ENCODE results near the gene PCP4L1. TPM values are rescaled to one million over a fixed set of nuclear protein-coding genes. Genes with fewer than 3 reads are reported as not detected.

The PCP4L1 gene
- 1 to 10 TPM in 1 of 4 donors, under 1 TPM in 1, not detected in 2; 0.42 to 1.2 TPM for total RNA-seq

- peak within 1 kb of the TSS; percentile 8 to 46 (median 43) for H3K4me3 ChIP-seq
- H3K4me1 ChIP-seq: peaks cover 0 to 14% (median 8%) of the 10 kb centered on the region in 4 donors
- H3K9me3 ChIP-seq: peaks cover 0 to 20% (median 0%) of the 10 kb centered on the region in 4 donors
- no peak for DNase-seq (ENCODE audit: low spot score in 2 of 2)
- no peaks in the 10 kb centered on the region for H3K36me3 ChIP-seq
- H3K27me3 ChIP-seq: peaks cover 0 to 43% of the 10 kb centered on the region in 2 donors
- TF ChIP-seq, protein P1, sequence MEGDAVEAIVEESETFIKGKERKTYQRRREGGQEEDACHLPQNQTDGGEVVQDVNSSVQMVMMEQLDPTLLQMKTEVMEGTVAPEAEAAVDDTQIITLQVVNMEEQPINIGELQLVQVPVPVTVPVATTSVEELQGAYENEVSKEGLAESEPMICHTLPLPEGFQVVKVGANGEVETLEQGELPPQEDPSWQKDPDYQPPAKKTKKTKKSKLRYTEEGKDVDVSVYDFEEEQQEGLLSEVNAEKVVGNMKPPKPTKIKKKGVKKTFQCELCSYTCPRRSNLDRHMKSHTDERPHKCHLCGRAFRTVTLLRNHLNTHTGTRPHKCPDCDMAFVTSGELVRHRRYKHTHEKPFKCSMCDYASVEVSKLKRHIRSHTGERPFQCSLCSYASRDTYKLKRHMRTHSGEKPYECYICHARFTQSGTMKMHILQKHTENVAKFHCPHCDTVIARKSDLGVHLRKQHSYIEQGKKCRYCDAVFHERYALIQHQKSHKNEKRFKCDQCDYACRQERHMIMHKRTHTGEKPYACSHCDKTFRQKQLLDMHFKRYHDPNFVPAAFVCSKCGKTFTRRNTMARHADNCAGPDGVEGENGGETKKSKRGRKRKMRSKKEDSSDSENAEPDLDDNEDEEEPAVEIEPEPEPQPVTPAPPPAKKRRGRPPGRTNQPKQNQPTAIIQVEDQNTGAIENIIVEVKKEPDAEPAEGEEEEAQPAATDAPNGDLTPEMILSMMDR (IDR thresholded peaks at IDR 0.05): no peak
- no peak for TF ChIP-seq EP300 (IDR thresholded peaks at IDR 0.05)
- no peak for TF ChIP-seq POLR2A (IDR thresholded peaks at IDR 0.05)
- H3K27ac ChIP-seq: no peak within 1 kb of the TSS
- WGBS, 2 donors: 3 to 7% methylated on average over 35 to 38 of the region's 62 CpGs
These were observed at the start of gene PCP4L1 for GRCh38 chr1:161258439-161259344. Gene PCP4L1, plus strand, starts transcription at chr1:161258745. Its CDS starts 230 bp downstream, at chr1:161258975.

DNA sequence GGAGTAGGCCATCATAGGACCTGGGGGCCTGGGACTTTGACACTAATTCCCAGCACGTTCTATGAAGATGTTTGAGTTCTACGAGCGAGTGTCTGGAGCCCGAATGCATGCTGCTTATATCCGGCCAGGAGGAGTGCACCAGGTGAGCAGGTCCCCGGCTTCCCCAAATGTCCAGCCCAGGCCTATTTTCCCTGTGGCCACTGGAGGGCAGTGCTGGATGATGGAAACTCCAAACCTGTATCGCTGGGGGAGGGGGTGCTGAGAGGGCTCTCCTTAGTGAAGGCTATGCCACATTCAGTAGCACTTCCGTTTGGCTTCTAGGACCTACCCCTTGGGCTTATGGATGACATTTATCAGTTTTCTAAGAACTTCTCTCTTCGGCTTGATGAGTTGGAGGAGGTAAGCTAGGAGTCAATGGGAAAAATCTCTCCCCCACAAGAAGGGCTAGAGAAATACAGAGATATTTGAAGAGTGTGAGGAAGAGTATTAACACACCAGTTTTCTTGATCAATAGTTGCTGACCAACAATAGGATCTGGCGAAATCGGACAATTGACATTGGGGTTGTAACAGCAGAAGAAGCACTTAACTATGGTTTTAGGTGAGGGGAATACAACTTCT lies 48.6 kb upstream of the PCP4L1 start:
- Histone ChIP-seq H3K36me3 (peaks cover 0 to 97% (median 25%) of the 10 kb centered on the region in 3 donors), H3K9me3 (no peaks in the 10 kb centered on the region), H3K27ac (peak overlapping the region in 2 of 4 donors; percentile 37 to 54), H3K27me3 (no peaks in the 10 kb centered on the region), H3K4me1 (peaks cover 0 to 35% (median 0%) of the 10 kb centered on the region in 4 donors), H3K4me3 (no peak overlapping the region)
- TF ChIP-seq POLR2A (IDR thresholded peaks at IDR 0.05) (no peak), EP300 (IDR thresholded peaks at IDR 0.05) (peak in 1 of 2 donors; percentile 9)
- TF ChIP-seq, protein P1 (IDR thresholded peaks at IDR 0.05): peak; percentile 83 to 87 (median 85)
- DNase-seq (ENCODE audit: low spot score in 2 of 2): peak in 1 of 2 donors; percentile 72
- 33 to 37% methylated on average over 11 of the region's 11 CpGs for WGBS, 2 donors

GRCh38 chr1:161214369-161214768 lies 44.2 kb upstream of the PCP4L1 start:
- Histone ChIP-seq H3K27me3 (no peaks in the 10 kb centered on the region), H3K27ac (peak overlapping the region in 2 of 4 donors; percentile 40 to 88), H3K4me3 (peak overlapping the region in 1 of 4 donors; percentile 44), H3K9me3 (no peaks in the 10 kb centered on the region), H3K4me1 (peaks cover 0 to 18% (median 7%) of the 10 kb centered on the region in 4 donors), H3K36me3 (peaks cover 0 to 60% (median 25%) of the 10 kb centered on the region in 3 donors)
- WGBS, 2 donors: 80 to 85% methylated on average over 9 of the region's 9 CpGs
- no peak for DNase-seq (ENCODE audit: low spot score in 2 of 2)
- TF ChIP-seq, protein P1 (IDR thresholded peaks at IDR 0.05): no peak
- TF ChIP-seq EP300 (IDR thresholded peaks at IDR 0.05): peak in 1 of 2 donors; percentile 16

- no peaks in the 10 kb centered on the region for H3K9me3 ChIP-seq
- whole genome bisulfite sequencing, 2 donors: 73 to 82% methylated on average over 10 of the region's 10 CpGs
- peak; percentile 9 to 36 for TF ChIP-seq POLR2A (IDR thresholded peaks at IDR 0.05)
- TF ChIP-seq EP300 (IDR thresholded peaks at IDR 0.05): peak in 1 of 2 donors; percentile 60
- TF ChIP-seq, protein P1 (IDR thresholded peaks at IDR 0.05): no peak
- peaks cover 0 to 13% (median 6%) of the 10 kb centered on the region in 4 donors for H3K4me1 ChIP-seq
- H3K4me3 ChIP-seq: peak within 1 kb of the TSS in 3 of 4 donors; percentile 8 to 44 (median 9)
- no peaks in the 10 kb centered on the region for H3K27me3 ChIP-seq
- DNase-seq (ENCODE audit: low spot score in 2 of 2): peak in 1 of 2 donors; percentile 53
- peaks cover 0 to 55% (median 25%) of the 10 kb centered on the region in 3 donors for H3K36me3 ChIP-seq
- peak within 1 kb of the TSS in 3 of 4 donors; percentile 5 to 88 (median 83) for H3K27ac ChIP-seq
These were observed 43.5 kb upstream of the PCP4L1 start, which contains the start of gene FCER1G for GRCh38 chr1:161215076-161215475. Gene FCER1G, plus strand, starts transcription at chr1:161215295. Its CDS starts 27 bp downstream, at chr1:161215322.

Measured in tibial nerve (tissue), 4 donors.